Measurements from ENCODE around the gene GNPNAT1.
"Not testable (repeated sequence)": the region's sequence is repeated elsewhere in the genome, so short reads cannot be mapped to it uniquely, and the experiment has no call there.

- TF ChIP-seq POLR2A (IDR thresholded peaks at IDR 0.05; ENCODE audit: control extremely low read depth in 1 of 2, low read depth in 2 of 2, low read length in 2 of 2); CTCF (IDR thresholded peaks at IDR 0.05; ENCODE audit: control extremely low read depth in 1 of 3, insufficient read depth in 1 of 3, low read depth in 1 of 3, low read length in 3 of 3); EP300 (IDR thresholded peaks at IDR 0.05; ENCODE audit: borderline replicate concordance in 1 of 2, low read depth in 2 of 2, low read length in 2 of 2): not testable (repeated sequence)
Measured at GRCh38 chr14:52729035-52729434, 62.4 kb downstream of the GNPNAT1 start.

Data from H1 (cell line).